Cardiac muscle cell (in vitro differentiated cells and primary cell): ENCODE measurements around the gene RGSL1. TPM values are rescaled to one million over a fixed set of nuclear protein-coding genes. Genes with fewer than 3 reads are reported as not detected.
"Not testable (repeated sequence)": the region's sequence is repeated elsewhere in the genome, so short reads cannot be mapped to it uniquely, and the experiment has no call there.

Experiments
- DNase-seq, 2 donors: peaks; one replicate each; pipeline versions ENCODE4 v3.0.0 to v3.0.0-alpha.2; 2010 to 2017; ENCODE audit warnings: low read depth in 1 of 2, low spot score in 1 of 2
- H3K27ac ChIP-seq: fragments of 200-600 bp; sonication (generic); 2 replicates; pipeline ENCODE4 v1.5.1; 2016
- H3K27me3 ChIP-seq: fragments of 200-600 bp; sonication (generic); 2 replicates; pipeline ENCODE4 v1.6.0; 2016; ENCODE audit warnings: control low read depth
- H3K36me3 ChIP-seq: fragments of 200-600 bp; sonication (generic); 2 replicates; pipeline ENCODE4 v1.5.1; 2016; ENCODE audit warnings: control low read depth
- H3K4me1 ChIP-seq: fragments of 200-600 bp; sonication (generic); 2 replicates; pipeline ENCODE4 v1.8.1; 2017; ENCODE audit warnings: low read depth, mild to moderate bottlenecking, mixed run types
- H3K4me3 ChIP-seq: fragments of 200-600 bp; sonication (generic); 2 replicates; pipeline ENCODE4 v1.5.1; 2016; ENCODE audit warnings: mild to moderate bottlenecking
- H3K9me3 ChIP-seq: fragments of 200-600 bp; sonication (generic); 2 replicates; pipeline ENCODE4 v1.5.1; 2017; ENCODE audit warnings: low read depth, mild to moderate bottlenecking, control low read depth
- polyA plus RNA-seq: library from polyadenylated mRNA; unstranded; fragments of >200 nt; fragmentation: Nextera tagmentation; extraction: Ambion mirVana; gene quantifications from 2 replicates; pipeline ENCODE4 v1.2.1, GENCODE V29; 2016
- total RNA-seq: library from RNA; depleted of rRNA; stranded (reverse); fragments of >200 nt; gene quantifications from 2 replicates; pipeline ENCODE4 v1.2.3, GENCODE V29; 2016
- TF ChIP-seq, protein P1 (sequence below): IDR thresholded peaks from 2 replicates; pipeline ENCODE4 v1.5.1; 2012; ENCODE audit warnings: low read depth, mild to moderate bottlenecking, low read length

Gene RGSL1
- total and polyA plus RNA-seq, 2 experiments from 2014 or later: not detected

DNA sequence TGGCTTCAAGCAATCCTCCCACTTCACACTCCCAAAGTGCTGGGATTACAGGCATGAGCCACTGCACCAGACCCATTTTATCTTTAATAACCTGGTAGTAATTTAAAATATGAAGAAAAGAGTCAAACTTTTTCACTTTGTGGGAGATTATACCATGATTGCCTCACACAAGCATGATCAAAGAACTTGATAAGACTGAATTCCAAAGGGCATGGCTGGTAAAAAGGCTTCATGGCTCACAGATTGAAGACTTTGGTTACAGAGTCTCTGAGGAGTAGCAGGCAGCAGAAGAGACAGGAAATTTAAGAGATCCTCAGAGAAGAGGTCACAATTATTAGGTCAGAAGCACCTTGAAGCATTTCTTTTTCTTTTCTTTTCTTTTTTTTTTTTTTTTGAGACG lies 16.4 kb upstream of the RGSL1 start:
- DNase-seq: no peak
- Histone ChIP-seq H3K4me1 (no peaks in the 10 kb centered on the region), H3K27ac (no peak overlapping the region), H3K9me3 (no peaks in the 10 kb centered on the region), H3K4me3 (no peak overlapping the region), H3K27me3 (no peaks in the 10 kb centered on the region), H3K36me3 (no peaks in the 10 kb centered on the region)
- TF ChIP-seq, protein P1, sequence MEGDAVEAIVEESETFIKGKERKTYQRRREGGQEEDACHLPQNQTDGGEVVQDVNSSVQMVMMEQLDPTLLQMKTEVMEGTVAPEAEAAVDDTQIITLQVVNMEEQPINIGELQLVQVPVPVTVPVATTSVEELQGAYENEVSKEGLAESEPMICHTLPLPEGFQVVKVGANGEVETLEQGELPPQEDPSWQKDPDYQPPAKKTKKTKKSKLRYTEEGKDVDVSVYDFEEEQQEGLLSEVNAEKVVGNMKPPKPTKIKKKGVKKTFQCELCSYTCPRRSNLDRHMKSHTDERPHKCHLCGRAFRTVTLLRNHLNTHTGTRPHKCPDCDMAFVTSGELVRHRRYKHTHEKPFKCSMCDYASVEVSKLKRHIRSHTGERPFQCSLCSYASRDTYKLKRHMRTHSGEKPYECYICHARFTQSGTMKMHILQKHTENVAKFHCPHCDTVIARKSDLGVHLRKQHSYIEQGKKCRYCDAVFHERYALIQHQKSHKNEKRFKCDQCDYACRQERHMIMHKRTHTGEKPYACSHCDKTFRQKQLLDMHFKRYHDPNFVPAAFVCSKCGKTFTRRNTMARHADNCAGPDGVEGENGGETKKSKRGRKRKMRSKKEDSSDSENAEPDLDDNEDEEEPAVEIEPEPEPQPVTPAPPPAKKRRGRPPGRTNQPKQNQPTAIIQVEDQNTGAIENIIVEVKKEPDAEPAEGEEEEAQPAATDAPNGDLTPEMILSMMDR: no peak

DNA sequence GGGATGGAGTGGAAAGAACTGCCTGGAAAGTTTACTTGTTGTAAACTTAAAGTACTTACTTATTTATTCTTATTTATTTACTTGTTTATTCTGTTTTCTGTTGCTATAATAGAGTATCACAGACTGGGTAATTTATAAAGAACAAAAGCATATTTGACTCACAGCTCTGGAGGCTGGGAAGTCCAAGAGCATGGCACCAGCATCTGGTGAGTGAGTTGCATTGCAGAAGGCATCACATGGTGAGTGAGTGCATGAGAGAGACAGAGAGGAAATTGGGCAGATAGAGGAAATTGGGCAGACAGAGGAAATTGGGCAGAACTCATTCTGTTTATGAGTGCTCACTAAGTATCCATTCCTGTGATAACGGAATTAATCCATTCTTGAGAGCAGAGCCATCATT lies 11.6 kb upstream of the RGSL1 start:
- H3K4me1 ChIP-seq: no peaks in the 10 kb centered on the region
- no peaks in the 10 kb centered on the region for H3K36me3 ChIP-seq
- H3K4me3 ChIP-seq: no peak overlapping the region
- no peaks in the 10 kb centered on the region for H3K9me3 ChIP-seq
- DNase-seq: no peak
- TF ChIP-seq, protein P1: no peak
- no peak overlapping the region for H3K27ac ChIP-seq
- H3K27me3 ChIP-seq: no peaks in the 10 kb centered on the region

DNA sequence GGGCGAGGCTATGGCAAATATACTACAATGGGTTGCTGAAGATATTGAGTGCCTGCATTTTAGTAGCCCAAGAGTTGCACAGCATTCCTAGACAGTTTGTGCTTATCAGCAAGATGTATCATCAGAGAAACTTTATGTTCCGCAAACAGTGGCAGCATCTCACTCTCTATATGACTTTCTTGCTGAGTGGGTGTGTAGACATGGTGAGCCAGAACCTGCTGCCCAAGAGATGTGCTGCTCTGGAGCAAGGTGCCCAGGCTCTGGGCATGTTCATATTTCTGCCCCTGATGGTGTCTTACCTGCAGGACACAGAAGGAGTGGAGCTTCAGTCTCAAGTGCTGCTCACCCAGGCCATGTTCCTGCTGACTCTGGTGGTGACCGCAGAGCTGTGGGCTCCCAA lies 8.2 kb upstream of the RGSL1 start:
- TF ChIP-seq, protein P1: no peak
- no peak for DNase-seq

DNA sequence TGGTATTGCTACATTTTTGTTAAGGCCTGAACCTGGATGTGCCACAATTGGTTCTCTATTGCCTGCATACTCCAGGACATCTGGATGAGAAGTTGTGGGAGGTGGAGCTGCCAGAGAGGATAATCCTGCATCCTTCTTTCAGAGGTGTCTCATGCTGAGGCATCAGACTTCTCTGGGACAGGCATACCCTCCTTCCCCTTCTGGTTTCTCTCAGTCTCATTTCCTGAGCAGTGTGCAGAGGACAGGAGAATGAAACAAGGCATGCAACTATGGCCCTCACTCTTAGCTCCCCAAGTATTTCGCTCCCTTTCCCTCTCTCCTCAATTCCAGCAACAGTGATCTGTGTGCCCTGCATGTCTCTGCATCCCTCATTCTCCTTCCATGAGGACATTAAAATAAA lies 7.6 kb upstream of the RGSL1 start:
- DNase-seq: no peak
- Histone ChIP-seq H3K36me3 (no peaks in the 10 kb centered on the region), H3K4me1 (no peaks in the 10 kb centered on the region), H3K27ac (no peak overlapping the region), H3K4me3 (no peak overlapping the region), H3K27me3 (no peaks in the 10 kb centered on the region), H3K9me3 (no peaks in the 10 kb centered on the region)
- TF ChIP-seq, protein P1: no peak

More for the DNA sequence above, 8.2 kb upstream of the RGSL1 start:
- Histone ChIP-seq H3K36me3 (no peaks in the 10 kb centered on the region), H3K4me3 (no peak overlapping the region), H3K27ac (no peak overlapping the region), H3K9me3 (no peaks in the 10 kb centered on the region), H3K27me3 (no peaks in the 10 kb centered on the region), H3K4me1 (no peaks in the 10 kb centered on the region)

DNA sequence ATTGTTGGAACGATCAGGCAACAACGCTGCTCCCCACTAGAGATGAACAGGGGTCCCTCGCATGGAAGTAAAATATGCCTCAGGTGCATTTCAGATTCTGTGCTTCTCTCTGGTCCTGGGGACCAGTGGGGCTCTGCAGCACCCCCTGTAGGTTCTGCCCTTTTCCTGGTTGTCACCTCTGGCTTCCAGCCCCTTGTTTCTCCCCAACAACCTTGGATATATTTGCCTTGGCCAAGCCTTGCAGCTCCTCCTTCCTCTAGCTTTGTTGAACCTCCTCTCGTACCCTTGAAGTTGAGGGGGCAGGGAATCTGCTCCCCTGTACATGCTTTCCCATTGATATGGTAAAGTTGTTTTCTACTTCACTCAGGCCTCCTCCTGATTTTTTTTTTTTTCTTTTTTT lies 5.4 kb upstream of the RGSL1 start:
- no peaks in the 10 kb centered on the region for H3K36me3 ChIP-seq
- H3K27ac ChIP-seq: no peak overlapping the region
- H3K4me3 ChIP-seq: no peak overlapping the region
- H3K4me1 ChIP-seq: no peaks in the 10 kb centered on the region
- no peaks in the 10 kb centered on the region for H3K9me3 ChIP-seq
- DNase-seq: no peak
- H3K27me3 ChIP-seq: no peaks in the 10 kb centered on the region
- TF ChIP-seq, protein P1: no peak

DNA sequence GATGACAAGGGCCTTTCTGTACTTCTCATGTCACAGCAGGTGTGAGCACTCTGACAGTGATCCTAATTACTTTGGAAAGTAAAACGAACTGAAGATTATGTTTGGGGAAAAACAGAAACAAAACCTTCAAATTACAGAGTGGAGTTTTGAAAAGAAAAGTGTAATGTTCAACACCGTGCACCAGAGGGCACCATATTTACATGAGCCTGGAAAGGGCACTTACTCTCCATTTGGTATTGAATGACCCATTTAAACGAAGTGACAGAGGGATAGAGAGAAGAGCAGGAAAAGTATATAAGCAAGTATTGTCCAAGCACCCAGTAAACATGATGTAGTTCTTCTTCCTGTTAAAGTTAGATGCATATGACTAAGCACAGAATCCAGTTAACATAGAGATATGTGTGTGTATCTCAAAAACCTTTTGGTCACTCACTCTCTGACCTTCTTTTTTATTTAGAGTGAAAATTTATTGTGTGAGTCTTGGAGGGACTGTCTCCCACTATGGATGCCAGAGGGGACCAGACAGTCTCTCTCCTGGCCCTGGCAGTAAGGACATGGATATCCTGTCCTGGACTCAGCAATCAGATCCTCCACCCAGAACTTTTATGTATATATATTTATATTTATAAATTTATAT lies 3.8 kb upstream of the RGSL1 start:
- H3K27me3 ChIP-seq: no peaks in the 10 kb centered on the region
- H3K36me3 ChIP-seq: no peaks in the 10 kb centered on the region
- DNase-seq: peak; percentile 44 to 70
- no peaks in the 10 kb centered on the region for H3K4me1 ChIP-seq
- TF ChIP-seq, protein P1: peak; percentile 69
- no peaks in the 10 kb centered on the region for H3K9me3 ChIP-seq
- no peak overlapping the region for H3K4me3 ChIP-seq
- no peak overlapping the region for H3K27ac ChIP-seq

DNA sequence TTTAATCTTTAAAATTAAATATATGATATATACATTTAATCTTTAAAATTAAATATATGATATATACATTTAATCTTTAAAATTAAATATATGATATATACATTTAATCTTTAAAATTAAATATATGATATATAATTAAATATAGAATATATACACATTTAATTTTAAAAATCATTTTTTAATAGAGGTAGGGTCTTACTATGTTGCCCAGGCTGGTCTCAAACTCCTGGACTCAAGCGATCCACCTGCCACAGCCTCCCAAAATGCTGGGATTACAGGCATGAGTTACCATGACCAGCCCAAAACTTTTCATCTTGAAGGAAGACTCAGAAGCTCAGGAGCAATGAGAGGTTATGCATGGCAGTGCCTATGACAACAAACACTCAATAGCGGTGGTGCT lies 2.8 kb upstream of the RGSL1 start:
- not testable (repeated sequence) for H3K36me3 ChIP-seq, H3K4me1 ChIP-seq, H3K27ac ChIP-seq, H3K4me3 ChIP-seq, H3K27me3 ChIP-seq, H3K9me3 ChIP-seq, DNase-seq
